ENCODE results near the gene WDR43. TPM values are rescaled to one million over a fixed set of nuclear protein-coding genes. Genes with fewer than 3 reads are reported as not detected.

WDR43 gene
- total RNA-seq, 1 experiment from 2014 or later: 86.5 TPM

GRCh38 chr2:28975671-28976070, 81.2 kb downstream of the WDR43 start:
- intact Hi-C loops (cut with micrococcal nuclease; ENCODE audit: unreplicated experiment): no loop called here
- Histone ChIP-seq H3K9me3 (ENCODE audit: control insufficient read depth, insufficient read depth, low read depth, low read length) (no peaks in the 10 kb centered on the region), H3K27me3 (ENCODE audit: control insufficient read depth, insufficient read depth, low read length) (no peaks in the 10 kb centered on the region), H3K36me3 (ENCODE audit: control insufficient read depth, insufficient read depth, low read length) (no peaks in the 10 kb centered on the region), H3K4me1 (ENCODE audit: control insufficient read depth, insufficient read depth, low read length) (no peaks in the 10 kb centered on the region; the same call in 1 of the 2 replicates), H3K27ac (ENCODE audit: low read length) (no peak overlapping the region), H3K4me3 (ENCODE audit: low read depth in 2 of 2, low read length in 2 of 2) (no peak overlapping the region)
- no TSS peak for BruUV-seq (replicated peaks)
- DNase-seq (ENCODE audit: low read depth, low spot score) (no peak), ATAC-seq (no peak)
- POLR2A ChIA-PET: no interaction called here
- no peak for TF ChIP-seq TCF7L2 (IDR thresholded peaks at IDR 0.05; ENCODE audit: low read depth, low read length)
- TF ChIP-seq POLR2AphosphoS5 (IDR thresholded peaks at IDR 0.05; ENCODE audit: low read depth, low read length): no peak
- no peak for TF ChIP-seq CTCF (IDR thresholded peaks at IDR 0.05)
- no peak for TF ChIP-seq REST (IDR thresholded peaks at IDR 0.05; ENCODE audit: insufficient read depth in 1 of 2, low read depth in 2 of 2, low read length in 1 of 2)
- no peak for TF ChIP-seq SIN3A (IDR thresholded peaks at IDR 0.05; ENCODE audit: borderline replicate concordance, insufficient read depth, low read depth, low read length)
- CTCF ChIA-PET: no interaction called here
- in situ Hi-C loops (cut with HindIII; ENCODE audit: low pct_unique_long_range_greater_than_20kb, low sequenced_read_pairs): no loop called here

DNA sequence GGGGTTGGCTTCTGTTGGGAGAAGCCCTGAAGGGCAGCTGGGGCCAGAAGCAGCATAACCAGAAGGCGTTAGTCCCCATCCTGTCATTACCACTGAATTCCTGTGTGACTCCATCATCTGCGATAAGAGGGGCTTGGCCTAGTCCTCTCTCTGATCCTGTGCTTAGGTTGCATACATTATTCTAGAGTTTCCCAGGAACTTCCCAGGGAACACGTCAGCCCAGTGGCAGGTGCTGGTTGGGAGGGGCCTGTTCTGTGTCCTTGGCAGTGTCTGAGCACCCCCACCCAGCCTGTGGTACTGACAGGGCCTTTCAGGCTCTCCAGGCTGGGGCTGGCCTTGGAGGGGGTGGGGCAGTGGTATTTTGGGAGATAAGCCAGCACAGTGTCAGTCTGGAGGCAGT, 82.1 kb downstream of the WDR43 start:
- H3K27ac ChIP-seq (ENCODE audit: low read length): no peak overlapping the region

More for the DNA sequence above, 82.1 kb downstream of the WDR43 start:
- in situ Hi-C loops (cut with HindIII; ENCODE audit: low pct_unique_long_range_greater_than_20kb, low sequenced_read_pairs): no loop called here
- no peak for ATAC-seq
- TF ChIP-seq TCF7L2 (IDR thresholded peaks at IDR 0.05; ENCODE audit: low read depth, low read length) (no peak), CTCF (IDR thresholded peaks at IDR 0.05) (no peak), POLR2AphosphoS5 (IDR thresholded peaks at IDR 0.05; ENCODE audit: low read depth, low read length) (no peak), REST (IDR thresholded peaks at IDR 0.05; ENCODE audit: insufficient read depth in 1 of 2, low read depth in 2 of 2, low read length in 1 of 2) (no peak), SIN3A (IDR thresholded peaks at IDR 0.05; ENCODE audit: borderline replicate concordance, insufficient read depth, low read depth, low read length) (no peak)
- Histone ChIP-seq H3K27me3 (ENCODE audit: control insufficient read depth, insufficient read depth, low read length) (no peaks in the 10 kb centered on the region), H3K4me3 (ENCODE audit: low read depth in 2 of 2, low read length in 2 of 2) (no peak overlapping the region), H3K36me3 (ENCODE audit: control insufficient read depth, insufficient read depth, low read length) (no peaks in the 10 kb centered on the region), H3K4me1 (ENCODE audit: control insufficient read depth, insufficient read depth, low read length) (peaks cover 8% of the 10 kb centered on the region), H3K9me3 (ENCODE audit: control insufficient read depth, insufficient read depth, low read depth, low read length) (no peaks in the 10 kb centered on the region)
- intact Hi-C loops (cut with micrococcal nuclease; ENCODE audit: unreplicated experiment): no loop called here
- no TSS peak for BruUV-seq (replicated peaks)
- ChIA-PET CTCF (no interaction called here), POLR2A (no interaction called here)
- DNase-seq (ENCODE audit: low read depth, low spot score): no peak
